H1 (cell line): ENCODE data around the gene CTDNEP1. TPM values are rescaled to one million over a fixed set of nuclear protein-coding genes. Genes with fewer than 3 reads are reported as not detected.
A peak's percentile ranks its signal among the peaks of the same experiment; 100 is the strongest.

Experiments
- BACH1 ChIP-seq: IDR thresholded peaks from 2 replicates; pipeline ENCODE4 v1.6.1; 2012; ENCODE audit warnings: low read length, improper control_type of control experiment
- CHD2 ChIP-seq: IDR thresholded peaks from 2 replicates; pipeline ENCODE4 v1.6.1; 2012; ENCODE audit warnings: low read length, improper control_type of control experiment
- CHD7 ChIP-seq: fragments of 300-600 bp; sonication (generic); IDR thresholded peaks from 2 replicates; pipeline ENCODE4 v1.7.1; 2012; ENCODE audit warnings: low read length, moderate library complexity, mild to moderate bottlenecking, inconsistent platforms; ENCODE audit not compliant: insufficient replicate concordance
- GTF2F1 ChIP-seq: IDR thresholded peaks from 2 replicates; pipeline ENCODE4 v1.6.1; 2012; ENCODE audit warnings: low read depth, low read length, improper control_type of control experiment, borderline replicate concordance
- HDAC2 ChIP-seq, 2 experiments: fragments of 300-600 bp in 1 of 2; sonication (generic) in 1 of 2; IDR thresholded peaks; 2 replicates each; pipeline ENCODE4 v1.6.1; 2011 to 2012; ENCODE audit warnings: low read depth in 2 of 2, low read length in 2 of 2, mild to moderate bottlenecking in 2 of 2, moderate library complexity in 2 of 2, borderline replicate concordance in 1 of 2, inconsistent platforms in 1 of 2
- NANOG ChIP-seq: IDR thresholded peaks from 2 replicates; pipeline ENCODE4 v1.6.1; 2011; ENCODE audit warnings: low read length, low read depth, mild to moderate bottlenecking, inconsistent platforms; ENCODE audit not compliant: insufficient read depth, poor library complexity, severe bottlenecking
- SIN3A ChIP-seq, 2 experiments: IDR thresholded peaks in 1 of 2; conservative IDR thresholded peaks in 1 of 2; 2 replicates each; pipeline ENCODE4 v1.6.1; 2011 to 2012; ENCODE audit warnings: low read length in 2 of 2, improper control_type of control experiment in 1 of 2, low read depth in 1 of 2, mild to moderate bottlenecking in 1 of 2
- SIRT6 ChIP-seq: IDR thresholded peaks from one replicate; pipeline ENCODE4 v1.7.1; 2012; ENCODE audit warnings: low read length, inconsistent platforms
- TCF12 ChIP-seq: IDR thresholded peaks from 2 replicates; pipeline ENCODE4 v1.6.1; 2011; ENCODE audit warnings: low read depth, mild to moderate bottlenecking, low read length
- TEAD4 ChIP-seq: IDR thresholded peaks from 2 replicates; pipeline ENCODE4 v1.6.1; 2012; ENCODE audit warnings: low read depth, low read length, inconsistent platforms, mixed read lengths
- polyA plus RNA-seq, 7 experiments: library from polyadenylated mRNA; depleted of rRNA in 3 of 7; stranded (reverse) in 5 of 7; unstranded in 2 of 7; fragments of >200 nt in 5 of 7; fragments of 200-250 nt in 2 of 7; gene quantifications; 1 replicate in 5 of 7; 2 replicates in 1 of 7; 4 replicates in 1 of 7; pipeline versions ENCODE4 v1.2.1 to v1.2.3, GENCODE V29; 2011 to 2013; ENCODE audit warnings: missing spikeins in 2 of 7, mixed read lengths in 2 of 7
- total RNA-seq: library from RNA; stranded (reverse); fragmentation: NEBNext Ultra II Directional; extraction: Animal tissue kit (Norgen Biotek cat#: 25700); gene quantifications from 2 replicates; pipeline ENCODE4 v1.2.1, GENCODE V29; 2021

The CTDNEP1 gene
- total and polyA plus RNA-seq, 2 of the 8 experiments (the other 6 are each of a cell fraction or from before 2014, with no cell fraction given), result 114 to 123 TPM

- TF ChIP-seq SIN3A (conservative IDR thresholded peaks at IDR 0.05 in 1 of 2, IDR thresholded peaks at IDR 0.05 in 1 of 2; ENCODE audit: low read depth in 1 of 2, low read length in 2 of 2) (peak in 1 of 2 experiments; percentile 64; a peak in 1 of 4 replicates), CHD2 (no peak), SIRT6 (no peak), TEAD4 (no peak), NANOG (no peak), CHD7 (no peak), GTF2F1 (no peak), BACH1 (no peak), HDAC2 (IDR thresholded peaks at IDR 0.05; ENCODE audit: borderline replicate concordance in 1 of 2, low read depth in 2 of 2, low read length in 2 of 2) (no peak), TCF12 (no peak)
Observed at GRCh38 chr17:7262935-7263800, 11.6 kb upstream of the CTDNEP1 start (continued).
